Adrenal gland (tissue), 12 donors: Measurements from ENCODE around the gene JARID2. TPM values are rescaled to one million over a fixed set of nuclear protein-coding genes. Genes with fewer than 3 reads are reported as not detected.
A peak's percentile ranks its signal among the peaks of the same experiment; 100 is the strongest.

Source experiments
- DNase-seq, 7 donors: peaks; one replicate each; pipeline ENCODE4 v3.0.0-alpha.2; 2019 to 2020
- H3K27ac ChIP-seq, 5 donors: fragments of 200-600 bp; sonication (generic) in 4 of 5; 1 replicate in 3 of 5; 2 replicates in 2 of 5; pipeline versions ENCODE4 v1.5.1 to v1.8.0; 2016 to 2020; ENCODE audit warnings: mild to moderate bottlenecking in 1 of 5
- H3K27me3 ChIP-seq: fragments of 200-600 bp; 2 replicates; pipeline ENCODE4 v1.8.0; 2021
- H3K36me3 ChIP-seq, 2 donors: fragments of 200-600 bp; replicated peaks in 1 of 2; 1 replicate in 1 of 2; 2 replicates in 1 of 2; pipeline versions ENCODE4 v1.5.1 to v1.8.0; 2018 to 2022
- H3K4me1 ChIP-seq, 2 donors: fragments of 200-600 bp; replicated peaks in 1 of 2; 1 replicate in 1 of 2; 2 replicates in 1 of 2; pipeline versions ENCODE4 v1.5.1 to v1.8.0; 2018 to 2021
- H3K4me3 ChIP-seq, 4 donors: fragments of 200-600 bp; sonication (generic) in 3 of 4; one replicate each; pipeline ENCODE4 v1.5.1; 2016 to 2018
- H3K9me3 ChIP-seq, 3 donors: fragments of 200-600 bp; sonication (generic) in 1 of 3; replicated peaks in 1 of 3; 1 replicate in 2 of 3; 2 replicates in 1 of 3; pipeline versions ENCODE4 v1.5.1 to v1.8.0; 2016 to 2021
- CTCF ChIP-seq, 6 experiments: fragments of 450-650 bp in 4 of 6; fragments of 200-600 bp in 2 of 6; sonication (generic) in 1 of 6; IDR thresholded peaks; 1 replicate in 5 of 6; 2 replicates in 1 of 6; pipeline versions ENCODE4 v1.5.1 to v1.8.0; 2016 to 2021; ENCODE audit warnings: antibody characterized with exemption in 6 of 6, mild to moderate bottlenecking in 2 of 6, moderate library complexity in 1 of 6
- POLR2A ChIP-seq, 2 donors: fragments of 450-650 bp; IDR thresholded peaks; one replicate each; pipeline ENCODE4 v1.6.1; 2017; ENCODE audit warnings: antibody characterized with exemption in 2 of 2, mild to moderate bottlenecking in 2 of 2, moderate library complexity in 1 of 2
- WGBS, 4 donors: extraction: QIAGEN DNeasy Blood & Tissue Kit in 2 of 4; methylation state at CpG; one replicate each; pipeline versions ENCODE4 v1.1.5 to v1.1.7; 2013 to 2017; 5-methylcytosine and 5-hydroxymethylcytosine counted together
- intact Hi-C, 2 donors: fragments of 100-400 bp; cut with DNase I; formaldehyde crosslinking; loops; one replicate each; pipeline versions ENCODE4 v1.14.1 to v1.15.0; 2022 to 2023
- polyA plus RNA-seq, 3 donors: library from polyadenylated mRNA; stranded (reverse); fragments of 200-250 nt in 2 of 3; fragments of 350-450 nt in 1 of 3; fragmentation: Illumina TruSeq in 1 of 3; extraction: RNeasy Lipid Tissue Mini Kit (QIAGEN cat#74804) in 1 of 3; gene quantifications; one replicate each; pipeline ENCODE4 v1.2.3, GENCODE V29; 2013 to 2014
- total RNA-seq, 9 donors: library from RNA; depleted of rRNA in 4 of 9; stranded (reverse); fragments of >200 nt in 4 of 9; fragments of 120-200 nt in 1 of 9; fragmentation: NEBNext Ultra II Directional in 1 of 9; extraction: Animal tissue kit (Norgen Biotek cat#: 25700) in 1 of 9; gene quantifications; one replicate each; pipeline versions ENCODE4 v1.1.0 to v1.2.4, GENCODE V29; 2013 to 2023
- donor health status: healthy with polysubstance abuse.
- donor health status: Bipolar disorder and iron deficiency.
- donor health status: DM: yes; HTN: yes; CAD: no.
- donor health status: DM: no; HTN: no; CAD: no.
- donor health status: DM: no; HTN: no; CAD: no.
- donor health status: DM: yes; HTN: yes; CAD: no.

JARID2 gene
- total and polyA plus RNA-seq, 12 donors, result 3.0 to 13.6 (median 8.2) TPM

DNA sequence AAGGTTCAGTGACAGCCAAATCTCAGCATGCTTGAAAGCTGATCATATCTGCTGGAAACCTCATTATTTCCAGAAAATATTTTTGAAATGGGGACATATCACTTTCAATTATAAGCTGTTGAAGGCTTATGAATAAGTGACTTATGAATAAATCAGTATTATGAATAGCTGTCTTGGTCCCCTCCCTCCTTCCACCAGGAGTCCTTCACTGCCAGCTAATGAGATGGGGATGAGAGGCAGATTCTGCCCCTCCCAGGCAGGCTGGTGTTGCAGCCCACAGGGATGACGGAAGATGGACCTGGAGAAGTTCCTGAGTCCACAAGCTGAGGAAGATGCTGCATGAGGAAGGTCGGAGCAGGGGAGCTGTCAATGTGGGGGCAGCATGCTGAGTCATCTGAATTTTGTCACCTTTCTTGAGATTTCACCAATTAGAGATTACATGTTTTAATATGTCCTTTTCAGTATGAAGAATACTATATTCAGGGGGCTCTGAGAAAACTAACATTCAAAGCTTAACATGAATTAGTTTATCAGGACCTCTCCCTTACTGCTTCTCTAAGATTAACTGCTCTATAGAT lies 304.8 kb downstream of the JARID2 start:
- Histone ChIP-seq H3K9me3 (no peaks in the 10 kb centered on the region), H3K27ac (no peak overlapping the region), H3K36me3 (no peaks in the 10 kb centered on the region), H3K4me3 (no peak overlapping the region), H3K27me3 (no peaks in the 10 kb centered on the region), H3K4me1 (peaks cover 0 to 11% of the 10 kb centered on the region in 2 donors)
- no peak for TF ChIP-seq CTCF (IDR thresholded peaks at IDR 0.05)
- no peak for TF ChIP-seq POLR2A (IDR thresholded peaks at IDR 0.05)
- intact Hi-C loops, result no loop called here
- no peak for DNase-seq
- 91 to 100% (median 94%) methylated on average over 2 of the region's 2 CpGs for WGBS, 4 donors

GRCh38 chr6:15551262-15551661 lies 305.4 kb downstream of the JARID2 start:
- H3K27ac ChIP-seq, result no peak overlapping the region
- no peak for TF ChIP-seq CTCF (IDR thresholded peaks at IDR 0.05)
- TF ChIP-seq POLR2A (IDR thresholded peaks at IDR 0.05), result no peak
- H3K4me1 ChIP-seq, result peaks cover 0 to 11% of the 10 kb centered on the region in 2 donors
- 83 to 87% (median 85%) methylated on average over 7 of the region's 7 CpGs for WGBS, 4 donors
- no peaks in the 10 kb centered on the region for H3K27me3 ChIP-seq
- H3K36me3 ChIP-seq, result no peaks in the 10 kb centered on the region
- DNase-seq, result no peak
- H3K9me3 ChIP-seq, result no peaks in the 10 kb centered on the region
- intact Hi-C loops, result no loop called here
- H3K4me3 ChIP-seq, result no peak overlapping the region

DNA sequence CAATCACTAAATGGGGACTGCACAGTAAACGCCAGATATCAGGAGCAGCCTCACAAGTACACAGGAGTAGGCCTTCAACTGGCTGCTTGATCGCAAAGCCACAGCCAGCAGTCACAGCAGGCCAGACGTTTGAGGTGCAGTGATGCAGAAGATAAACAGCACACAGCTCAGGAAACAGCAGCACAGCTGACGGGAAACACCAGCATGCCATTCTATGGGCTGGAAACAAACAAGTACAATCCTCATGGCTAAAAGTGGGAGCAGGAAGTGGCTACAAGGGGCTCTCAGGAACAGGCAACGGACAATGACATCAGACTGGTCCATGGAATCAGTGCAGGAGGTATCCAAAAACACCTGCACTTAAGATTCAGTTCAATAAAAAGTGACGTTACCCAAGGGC lies 305.9 kb downstream of the JARID2 start:
- no peak overlapping the region for H3K27ac ChIP-seq
- no peak overlapping the region for H3K4me3 ChIP-seq
- intact Hi-C loops, result no loop called here
- peaks cover 0 to 11% of the 10 kb centered on the region in 2 donors for H3K4me1 ChIP-seq
- peak in 1 of 7 donors; percentile 71 for DNase-seq
- H3K27me3 ChIP-seq, result no peaks in the 10 kb centered on the region
- TF ChIP-seq POLR2A (IDR thresholded peaks at IDR 0.05) (no peak), CTCF (IDR thresholded peaks at IDR 0.05) (no peak)
- H3K36me3 ChIP-seq, result no peaks in the 10 kb centered on the region
- WGBS, 4 donors, result 54 to 75% (median 66%) methylated on average over 6 of the region's 6 CpGs
- no peaks in the 10 kb centered on the region for H3K9me3 ChIP-seq

DNA sequence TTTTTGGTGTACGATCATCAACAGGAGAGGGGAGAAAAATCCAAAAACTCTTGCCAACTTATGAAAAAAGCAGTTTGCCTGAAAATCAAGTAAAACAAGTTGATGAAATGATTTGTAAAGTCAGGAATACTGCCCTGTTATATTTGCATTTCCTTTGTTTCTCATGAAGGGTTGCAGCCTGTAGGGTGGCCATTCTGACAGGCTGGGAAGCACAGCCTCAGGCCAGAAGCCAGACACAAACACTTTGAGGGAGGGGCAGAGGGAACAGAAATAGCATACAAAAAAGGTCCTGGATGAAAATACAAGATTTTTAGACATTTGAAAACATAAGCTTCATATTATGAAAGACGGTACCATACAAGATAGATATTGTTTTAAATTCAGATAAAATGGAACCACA lies 307.2 kb downstream of the JARID2 start:
- intact Hi-C loops, result no loop called here
- Histone ChIP-seq H3K27me3 (no peaks in the 10 kb centered on the region), H3K36me3 (no peaks in the 10 kb centered on the region), H3K27ac (no peak overlapping the region), H3K4me3 (no peak overlapping the region), H3K4me1 (peaks cover 0 to 11% of the 10 kb centered on the region in 2 donors), H3K9me3 (no peaks in the 10 kb centered on the region)
- 86 to 99% (median 96%) methylated on average over 2 of the region's 2 CpGs for WGBS, 4 donors
- no peak for DNase-seq
- no peak for TF ChIP-seq POLR2A (IDR thresholded peaks at IDR 0.05)
- no peak for TF ChIP-seq CTCF (IDR thresholded peaks at IDR 0.05)
